BLaER1 treated with 17β-estradiol and CSF1 and Interleukin-3, amounts not matched to agents 10 nM and 100 nM (cell line): ENCODE results near the gene STX8.

Experiments
- H3K27ac ChIP-seq, 11 experiments: shearing (Covaris generic); formaldehyde crosslinking; 2 replicates each; pipeline ENCODE4 v1.8.1; 2022
- H3K27me3 ChIP-seq, 11 experiments: shearing (Covaris generic); formaldehyde crosslinking; 2 replicates each; pipeline ENCODE4 v1.8.1; 2022
- H3K36me3 ChIP-seq, 11 experiments: shearing (Covaris generic); formaldehyde crosslinking; 2 replicates each; pipeline ENCODE4 v1.8.1; 2022
- H3K4me1 ChIP-seq, 10 experiments: shearing (Covaris generic); formaldehyde crosslinking; 2 replicates each; pipeline ENCODE4 v1.8.1; 2022
- H3K4me2 ChIP-seq, 11 experiments: shearing (Covaris generic); formaldehyde crosslinking; 2 replicates each; pipeline ENCODE4 v1.8.1; 2022
- H3K4me3 ChIP-seq, 10 experiments: shearing (Covaris generic); formaldehyde crosslinking; 2 replicates each; pipeline ENCODE4 v1.8.1; 2022
- H3K9ac ChIP-seq, 11 experiments: shearing (Covaris generic); formaldehyde crosslinking; 2 replicates each; pipeline ENCODE4 v1.8.1; 2022
- H3K9me3 ChIP-seq, 11 experiments: shearing (Covaris generic); formaldehyde crosslinking; replicated peaks in 1 of 11; 2 replicates each; pipeline ENCODE4 v1.8.1; 2022
- H4K20me1 ChIP-seq, 11 experiments: shearing (Covaris generic); formaldehyde crosslinking; 2 replicates each; pipeline ENCODE4 v1.8.1; 2022
- Cebpa-rat ChIP-seq, 11 experiments: shearing (Covaris generic); IDR thresholded peaks; 2 replicates each; pipeline ENCODE4 v1.8.1; 2022

The STX8 gene

GRCh38 chr17:9499041-9499440 lies 76.6 kb downstream of the STX8 start:
- Histone ChIP-seq H3K9me3 (no peaks in the 10 kb centered on the region), H3K4me1 (peaks cover 0 to 4% (median 0%) of the 10 kb centered on the region in 10 experiments; a peak in 2 of 20 replicates), H3K27ac (no peak overlapping the region), H3K36me3 (peaks cover 7 to 41% (median 12%) of the 10 kb centered on the region in 11 experiments; a peak in 14 of 22 replicates), H3K27me3 (no peaks in the 10 kb centered on the region), H3K4me3 (no peak overlapping the region), H3K9ac (no peak overlapping the region), H4K20me1 (no peaks in the 10 kb centered on the region), H3K4me2 (no peak overlapping the region)
- no peak for TF ChIP-seq Cebpa-rat (IDR thresholded peaks at IDR 0.05)

- peaks cover 7 to 36% (median 11%) of the 10 kb centered on the region in 11 experiments; a peak in 14 of 22 replicates for H3K36me3 ChIP-seq
- peak in 5 of 11 experiments; percentile 14 to 67 (median 36); a peak in 3 of 22 replicates for TF ChIP-seq Cebpa-rat (IDR thresholded peaks at IDR 0.05)
- H3K9me3 ChIP-seq, result no peaks in the 10 kb centered on the region
- H3K27me3 ChIP-seq, result no peaks in the 10 kb centered on the region
- H3K27ac ChIP-seq, result no peak overlapping the region
- no peak overlapping the region; a peak in 1 of 22 replicates for H3K4me2 ChIP-seq
- peaks cover 0 to 4% (median 0%) of the 10 kb centered on the region in 10 experiments; a peak in 2 of 20 replicates for H3K4me1 ChIP-seq
- no peak overlapping the region for H3K4me3 ChIP-seq
- H3K9ac ChIP-seq, result no peak overlapping the region
- H4K20me1 ChIP-seq, result no peaks in the 10 kb centered on the region
Observed at GRCh38 chr17:9498490-9498889, 77.1 kb downstream of the STX8 start.

- no peaks in the 10 kb centered on the region for H3K4me1 ChIP-seq
- no peaks in the 10 kb centered on the region for H3K9me3 ChIP-seq
- H3K4me2 ChIP-seq, result no peak overlapping the region
- H4K20me1 ChIP-seq, result no peaks in the 10 kb centered on the region
- no peak for TF ChIP-seq Cebpa-rat (IDR thresholded peaks at IDR 0.05)
- no peak overlapping the region for H3K9ac ChIP-seq
- peaks cover 0 to 73% (median 21%) of the 10 kb centered on the region in 11 experiments; a peak in 17 of 22 replicates for H3K36me3 ChIP-seq
- no peaks in the 10 kb centered on the region for H3K27me3 ChIP-seq
- no peak overlapping the region for H3K27ac ChIP-seq
- no peak overlapping the region for H3K4me3 ChIP-seq
Observed at GRCh38 chr17:9488556-9488955, 87.1 kb downstream of the STX8 start.

GRCh38 chr17:9487406-9487805 lies 88.2 kb downstream of the STX8 start:
- H3K9me3 ChIP-seq, result no peaks in the 10 kb centered on the region
- H3K27me3 ChIP-seq, result no peaks in the 10 kb centered on the region
- TF ChIP-seq Cebpa-rat (IDR thresholded peaks at IDR 0.05), result no peak
- no peaks in the 10 kb centered on the region for H3K4me1 ChIP-seq
- no peaks in the 10 kb centered on the region for H4K20me1 ChIP-seq
- no peak overlapping the region for H3K27ac ChIP-seq
- H3K9ac ChIP-seq, result no peak overlapping the region
- no peak overlapping the region for H3K4me2 ChIP-seq
- H3K36me3 ChIP-seq, result peaks cover 0 to 83% (median 21%) of the 10 kb centered on the region in 11 experiments; a peak in 17 of 22 replicates
- H3K4me3 ChIP-seq, result no peak overlapping the region

GRCh38 chr17:9484789-9485188 lies 90.8 kb downstream of the STX8 start:
- Histone ChIP-seq H3K4me2 (no peak overlapping the region), H3K9ac (no peak overlapping the region), H3K36me3 (peaks cover 0 to 77% (median under 1%) of the 10 kb centered on the region in 11 experiments; a peak in 11 of 22 replicates), H3K27ac (no peak overlapping the region), H3K9me3 (no peaks in the 10 kb centered on the region), H3K27me3 (no peaks in the 10 kb centered on the region), H3K4me1 (no peaks in the 10 kb centered on the region), H4K20me1 (peaks cover 0 to 2% (median 0%) of the 10 kb centered on the region in 11 experiments; a peak in 3 of 22 replicates), H3K4me3 (no peak overlapping the region)
- TF ChIP-seq Cebpa-rat (IDR thresholded peaks at IDR 0.05), result no peak

- peaks cover 0 to 59% (median 6%) of the 10 kb centered on the region in 11 experiments; a peak in 11 of 22 replicates for H3K36me3 ChIP-seq
- H3K4me1 ChIP-seq, result 0 out of 20 replicates have a peak, but pooled peaks cover 0 to 3% (median 0%) of the 10 kb centered on the region in 10 experiments
- H3K27me3 ChIP-seq, result no peaks in the 10 kb centered on the region
- H3K4me3 ChIP-seq, result no peak overlapping the region
- TF ChIP-seq Cebpa-rat (IDR thresholded peaks at IDR 0.05), result no peak
- no peak overlapping the region for H3K4me2 ChIP-seq
- no peak overlapping the region for H3K27ac ChIP-seq
- H3K9ac ChIP-seq, result no peak overlapping the region
- peaks cover 0 to 6% (median 0%) of the 10 kb centered on the region in 11 experiments; a peak in 2 of 22 replicates for H3K9me3 ChIP-seq
- H4K20me1 ChIP-seq, result peaks cover 0 to 5% (median 0%) of the 10 kb centered on the region in 11 experiments; a peak in 3 of 22 replicates
Observed at GRCh38 chr17:9479964-9480363, 95.7 kb downstream of the STX8 start.

- Histone ChIP-seq H3K36me3 (peaks cover 0 to 62% (median 9%) of the 10 kb centered on the region in 11 experiments; a peak in 15 of 22 replicates), H3K27ac (no peak overlapping the region), H3K4me2 (no peak overlapping the region), H3K9me3 (peaks cover 0 to 8% (median 2%) of the 10 kb centered on the region in 11 experiments; a peak in 7 of 22 replicates), H3K27me3 (no peaks in the 10 kb centered on the region), H4K20me1 (peaks cover 0 to 5% (median 0%) of the 10 kb centered on the region in 11 experiments; a peak in 3 of 22 replicates), H3K4me3 (no peak overlapping the region), H3K4me1 (0 out of 20 replicates have a peak, but pooled peaks cover 0 to 3% (median 0%) of the 10 kb centered on the region in 10 experiments), H3K9ac (no peak overlapping the region)
- no peak for TF ChIP-seq Cebpa-rat (IDR thresholded peaks at IDR 0.05)
Observed at GRCh38 chr17:9478889-9479288, 96.7 kb downstream of the STX8 start.

GRCh38 chr17:9475101-9475658 lies 100.4 kb downstream of the STX8 start:
- Histone ChIP-seq H3K9me3 (peaks cover 0 to 13% (median 5%) of the 10 kb centered on the region in 11 experiments; a peak in 7 of 22 replicates), H4K20me1 (peaks cover 0 to 5% (median 0%) of the 10 kb centered on the region in 11 experiments; a peak in 2 of 22 replicates), H3K9ac (no peak overlapping the region), H3K4me3 (no peak overlapping the region), H3K36me3 (peaks cover 5 to 46% (median 24%) of the 10 kb centered on the region in 11 experiments; a peak in 18 of 22 replicates), H3K4me2 (no peak overlapping the region), H3K27ac (no peak overlapping the region), H3K27me3 (no peaks in the 10 kb centered on the region), H3K4me1 (peaks cover 6 to 28% (median 15%) of the 10 kb centered on the region in 10 experiments)
- TF ChIP-seq Cebpa-rat (IDR thresholded peaks at IDR 0.05), result no peak

GRCh38 chr17:9473711-9474110 lies 101.9 kb downstream of the STX8 start:
- Histone ChIP-seq H3K27ac (no peak overlapping the region), H3K36me3 (peaks cover 5 to 46% (median 24%) of the 10 kb centered on the region in 11 experiments; a peak in 18 of 22 replicates)
- TF ChIP-seq Cebpa-rat (IDR thresholded peaks at IDR 0.05), result no peak

More at GRCh38 chr17:9473711-9474110, 101.9 kb downstream of the STX8 start:
- Histone ChIP-seq H3K4me3 (no peak overlapping the region), H3K27me3 (no peaks in the 10 kb centered on the region), H3K4me2 (no peak overlapping the region), H3K9ac (no peak overlapping the region), H3K9me3 (peaks cover 0 to 13% (median 5%) of the 10 kb centered on the region in 11 experiments; a peak in 7 of 22 replicates), H3K4me1 (peaks cover 16 to 43% (median 29%) of the 10 kb centered on the region in 10 experiments), H4K20me1 (peaks cover 0 to 6% (median 0%) of the 10 kb centered on the region in 11 experiments; a peak in 2 of 22 replicates)
